Esophagus (tissue), 2 donors: ENCODE data around the gene EGFL7. TPM values are rescaled to one million over a fixed set of nuclear protein-coding genes. Genes with fewer than 3 reads are reported as not detected.
"Not testable (repeated sequence)": the region's sequence is repeated elsewhere in the genome, so short reads cannot be mapped to it uniquely, and the experiment has no call there.

Experiments used
- H3K27ac ChIP-seq, 2 donors: one replicate each; pipeline ENCODE4 v1.5.1; 2013; ENCODE audit warnings: low read depth in 2 of 2, mild to moderate bottlenecking in 2 of 2, inconsistent platforms in 1 of 2, low read length in 1 of 2, moderate library complexity in 1 of 2
- H3K27me3 ChIP-seq, 2 donors: one replicate each; pipeline ENCODE4 v1.6.1; 2013; ENCODE audit warnings: low read length in 2 of 2, control low read depth in 1 of 2, mild to moderate bottlenecking in 1 of 2; ENCODE audit not compliant: insufficient read depth in 2 of 2, control insufficient read depth in 1 of 2
- H3K36me3 ChIP-seq, 2 donors: one replicate each; pipeline ENCODE4 v1.6.1; 2013; ENCODE audit warnings: low read length in 1 of 2; ENCODE audit not compliant: control insufficient read depth in 2 of 2, insufficient read depth in 2 of 2
- H3K4me1 ChIP-seq, 2 donors: one replicate each; pipeline ENCODE4 v1.6.1; 2013; ENCODE audit warnings: low read length in 1 of 2; ENCODE audit not compliant: control insufficient read depth in 2 of 2, insufficient read depth in 2 of 2
- H3K4me3 ChIP-seq, 2 donors: one replicate each; pipeline ENCODE4 v1.5.1; 2013; ENCODE audit warnings: low read length in 2 of 2, mild to moderate bottlenecking in 2 of 2, low read depth in 1 of 2, moderate library complexity in 1 of 2
- H3K9me3 ChIP-seq, 2 donors: one replicate each; pipeline ENCODE4 v1.6.1; 2013; ENCODE audit warnings: mild to moderate bottlenecking in 2 of 2, low read depth in 1 of 2, low read length in 1 of 2, moderate library complexity in 1 of 2; ENCODE audit not compliant: control insufficient read depth in 2 of 2, insufficient read depth in 1 of 2
- WGBS, 2 donors: extraction: QIAGEN DNeasy Blood & Tissue Kit; methylation state at CpG; one replicate each; pipeline ENCODE4 v1.1.7; 2013; 5-methylcytosine and 5-hydroxymethylcytosine counted together
- polyA plus RNA-seq, 2 donors: library from polyadenylated mRNA; stranded (reverse); fragments of 200-250 nt; gene quantifications; one replicate each; pipeline ENCODE4 v1.2.3, GENCODE V29; 2013
- donor health status: healthy with polysubstance abuse.
- donor health status: Bipolar disorder and iron deficiency.

Gene EGFL7
- polyA plus RNA-seq, 2 donors: 34.5 to 43.2 TPM

- H3K9me3 ChIP-seq: no peaks in the 10 kb centered on the region
- H3K4me3 ChIP-seq: no peak overlapping the region
- H3K4me1 ChIP-seq: peaks cover 3 to 20% of the 10 kb centered on the region in 2 donors
- WGBS, 2 donors: 53 to 61% methylated on average over 12 of the region's 12 CpGs
- H3K27ac ChIP-seq: no peak overlapping the region
- H3K36me3 ChIP-seq: no peaks in the 10 kb centered on the region
- no peaks in the 10 kb centered on the region for H3K27me3 ChIP-seq
Measured at GRCh38 chr9:136630662-136630992, 32.1 kb upstream of the EGFL7 start.

GRCh38 chr9:136631038-136632000 lies 31.4 kb upstream of the EGFL7 start:
- no peaks in the 10 kb centered on the region for H3K36me3 ChIP-seq
- H3K27me3 ChIP-seq: no peaks in the 10 kb centered on the region
- H3K4me3 ChIP-seq: no peak overlapping the region
- no peak overlapping the region for H3K27ac ChIP-seq
- H3K9me3 ChIP-seq: no peaks in the 10 kb centered on the region
- 47 to 49% methylated on average over 31 of the region's 31 CpGs for WGBS, 2 donors
- peaks cover 0 to 17% of the 10 kb centered on the region in 2 donors for H3K4me1 ChIP-seq

- H3K36me3 ChIP-seq, H3K9me3 ChIP-seq, H3K4me3 ChIP-seq, H3K27ac ChIP-seq, H3K27me3 ChIP-seq: not testable (repeated sequence)
- peaks cover 0 to 14% of the 10 kb centered on the region in 2 donors for H3K4me1 ChIP-seq
- 45 to 53% methylated on average over 6 to 11 of the region's 13 CpGs for WGBS, 2 donors
Measured at GRCh38 chr9:136632072-136632471, 30.6 kb upstream of the EGFL7 start.

GRCh38 chr9:136632491-136633106 lies 30.1 kb upstream of the EGFL7 start:
- 75 to 76% methylated on average over 32 to 36 of the region's 36 CpGs for WGBS, 2 donors
- not testable (repeated sequence) for H3K9me3 ChIP-seq, H3K4me1 ChIP-seq

GRCh38 chr9:136634904-136635303 lies 27.8 kb upstream of the EGFL7 start:
- H3K27ac ChIP-seq: no peak overlapping the region
- no peak overlapping the region for H3K4me3 ChIP-seq
- no peaks in the 10 kb centered on the region for H3K9me3 ChIP-seq
- H3K27me3 ChIP-seq: no peaks in the 10 kb centered on the region
- H3K36me3 ChIP-seq: no peaks in the 10 kb centered on the region
- peaks cover 0 to 7% of the 10 kb centered on the region in 2 donors for H3K4me1 ChIP-seq
- 58% methylated on average over 11 of the region's 11 CpGs for WGBS, 2 donors

More at GRCh38 chr9:136632491-136633106, 30.1 kb upstream of the EGFL7 start:
- H3K27me3 ChIP-seq, H3K27ac ChIP-seq, H3K4me3 ChIP-seq, H3K36me3 ChIP-seq: not testable (repeated sequence)

GRCh38 chr9:136640171-136641111 lies 22.3 kb upstream of the EGFL7 start:
- WGBS, 2 donors: 59 to 63% methylated on average over 32 of the region's 32 CpGs
- no peak overlapping the region for H3K27ac ChIP-seq
- no peaks in the 10 kb centered on the region for H3K9me3 ChIP-seq
- peaks cover 0 to 12% of the 10 kb centered on the region in 2 donors for H3K4me1 ChIP-seq
- no peaks in the 10 kb centered on the region for H3K36me3 ChIP-seq
- H3K4me3 ChIP-seq: no peak overlapping the region
- peaks cover 0 to 4% of the 10 kb centered on the region in 2 donors for H3K27me3 ChIP-seq

GRCh38 chr9:136642439-136642921 lies 20.2 kb upstream of the EGFL7 start:
- H3K27ac ChIP-seq: no peak overlapping the region
- peaks cover 0 to 4% of the 10 kb centered on the region in 2 donors for H3K27me3 ChIP-seq
- peaks cover 0 to 9% of the 10 kb centered on the region in 2 donors for H3K4me1 ChIP-seq
- no peaks in the 10 kb centered on the region for H3K36me3 ChIP-seq
- H3K9me3 ChIP-seq: no peaks in the 10 kb centered on the region
- 62 to 67% methylated on average over 7 of the region's 7 CpGs for WGBS, 2 donors
- no peak overlapping the region for H3K4me3 ChIP-seq

GRCh38 chr9:136643596-136644342 lies 18.9 kb upstream of the EGFL7 start:
- peaks cover 0 to 9% of the 10 kb centered on the region in 2 donors for H3K4me1 ChIP-seq
- H3K27me3 ChIP-seq: peaks cover 0 to 4% of the 10 kb centered on the region in 2 donors
- H3K36me3 ChIP-seq: no peaks in the 10 kb centered on the region
- H3K27ac ChIP-seq: peak overlapping the region; percentile 0 to 40
- no peaks in the 10 kb centered on the region for H3K9me3 ChIP-seq
- H3K4me3 ChIP-seq: no peak overlapping the region
- 48 to 56% methylated on average over 31 of the region's 31 CpGs for WGBS, 2 donors

- H3K4me1 ChIP-seq: peaks cover 0 to 9% of the 10 kb centered on the region in 2 donors
- H3K9me3 ChIP-seq: no peaks in the 10 kb centered on the region
- H3K27me3 ChIP-seq: peaks cover 0 to 4% of the 10 kb centered on the region in 2 donors
- 6 to 7% methylated on average over 15 of the region's 15 CpGs for WGBS, 2 donors
- H3K4me3 ChIP-seq: no peak overlapping the region
- peak overlapping the region in 1 of 2 donors; percentile 40 for H3K27ac ChIP-seq
- no peaks in the 10 kb centered on the region for H3K36me3 ChIP-seq
Measured at GRCh38 chr9:136644343-136644592, 18.4 kb upstream of the EGFL7 start.
